GM19351 (cell line): Measurements from ENCODE around the gene ATF4.
"Not testable (repeated sequence)": the region's sequence is repeated elsewhere in the genome, so short reads cannot be mapped to it uniquely, and the experiment has no call there.

Source experiments
- ATAC-seq: cut with Tn5 transposase; IDR thresholded peaks from one replicate; pipeline ENCODE4 v1.9.1; 2021; ENCODE audit warnings: mild to moderate bottlenecking, moderate library complexity; ENCODE audit not compliant: unreplicated experiment

The ATF4 gene

GRCh38 chr22:39510529-39511149 is 9.7 kb upstream of the ATF4 start:
- no peak for ATAC-seq

GRCh38 chr22:39511226-39511625 is 9.1 kb upstream of the ATF4 start:
- no peak for ATAC-seq

GRCh38 chr22:39512026-39512425 is 8.3 kb upstream of the ATF4 start:
- ATAC-seq = no peak

- no peak for ATAC-seq
Measured at GRCh38 chr22:39513791-39514190, 6.6 kb upstream of the ATF4 start.

- no peak for ATAC-seq
Measured at GRCh38 chr22:39514373-39514973, 5.9 kb upstream of the ATF4 start.

DNA sequence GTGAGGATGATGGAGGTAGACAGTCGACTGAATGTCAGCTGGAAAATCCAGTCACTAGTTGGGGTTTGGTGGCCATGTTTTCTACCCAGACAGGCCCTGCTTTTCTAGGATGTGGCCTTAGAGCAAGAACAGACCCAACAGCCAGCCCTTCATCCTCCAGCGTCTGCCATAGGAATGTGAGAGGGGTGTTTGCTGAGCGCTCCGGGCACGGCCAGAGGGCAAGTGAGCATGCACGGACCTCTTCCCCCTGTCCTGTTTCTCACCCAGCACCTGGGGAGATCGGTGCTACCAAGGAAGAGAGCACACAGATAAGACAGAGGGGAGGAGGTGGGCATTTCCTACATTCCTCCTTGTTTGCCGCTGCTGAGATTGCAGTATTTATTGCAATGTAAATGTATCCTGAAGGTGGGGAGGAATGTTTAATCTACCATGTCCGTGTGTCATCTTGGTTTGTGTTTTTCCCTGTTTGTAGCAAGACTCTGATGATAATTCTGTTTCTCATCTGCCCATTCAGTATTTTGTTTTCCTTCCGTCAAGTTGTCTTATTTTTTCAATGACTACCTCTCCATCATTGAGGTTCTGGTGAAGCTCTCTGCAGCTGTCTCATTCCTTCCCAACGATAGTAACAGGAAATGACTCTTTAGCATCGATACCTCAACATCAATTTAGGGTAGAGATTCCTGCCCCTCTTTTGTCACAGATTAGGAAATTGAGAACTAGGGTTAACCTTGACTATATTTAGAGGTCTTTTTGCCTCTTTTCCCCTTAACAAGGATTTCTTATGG is 4.9 kb upstream of the ATF4 start:
- no peak for ATAC-seq

DNA sequence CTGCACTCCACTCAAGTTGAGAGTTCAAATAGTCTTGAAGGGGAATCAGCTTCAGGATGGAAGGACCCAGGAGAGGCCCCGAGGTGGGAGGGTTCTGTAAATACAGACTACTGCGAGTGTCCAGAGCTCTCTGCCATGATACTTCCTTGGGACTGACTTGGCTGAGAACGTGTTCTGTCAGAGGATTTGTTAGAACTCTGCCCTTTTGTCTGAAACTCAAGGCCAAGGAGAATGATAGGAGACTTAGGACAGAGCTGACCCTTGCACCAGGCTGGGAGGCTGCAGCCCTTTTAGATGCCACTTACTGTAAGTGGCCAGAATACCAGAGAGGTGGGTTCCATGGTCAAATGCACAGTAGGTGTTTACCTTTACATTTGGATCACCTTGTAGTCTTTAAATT is 2.9 kb upstream of the ATF4 start:
- no peak for ATAC-seq

DNA sequence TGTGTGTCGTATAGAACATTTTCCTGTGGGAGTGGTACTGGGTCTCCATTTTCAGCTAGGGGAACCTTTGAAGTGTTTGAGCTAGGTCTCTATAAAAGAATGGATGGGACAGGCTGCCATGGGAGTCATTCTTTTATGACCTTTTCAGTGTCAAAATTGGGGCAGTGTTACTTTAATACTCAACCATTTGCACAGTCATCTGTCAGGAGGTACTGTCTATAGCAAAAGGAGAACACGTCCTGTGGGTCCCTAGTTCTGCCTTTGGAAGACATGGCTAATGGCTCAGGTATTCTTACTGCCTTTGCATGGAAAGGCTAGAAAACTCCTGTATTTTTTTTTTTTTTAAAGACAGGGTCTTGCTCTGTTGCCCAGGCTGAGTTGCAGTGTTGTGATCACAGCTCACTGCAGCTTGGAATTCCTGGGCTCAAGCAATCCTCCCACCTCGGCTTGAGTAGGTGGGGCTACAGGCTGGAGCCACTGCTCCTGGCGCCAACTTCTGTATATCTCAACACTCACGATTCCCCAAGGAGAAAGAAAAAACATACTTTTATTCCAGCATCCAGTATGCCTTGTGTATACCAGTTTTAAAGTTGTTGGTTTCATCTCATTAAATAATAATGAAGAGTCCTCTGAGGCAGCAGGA is 2.1 kb upstream of the ATF4 start:
- ATAC-seq = no peak

DNA sequence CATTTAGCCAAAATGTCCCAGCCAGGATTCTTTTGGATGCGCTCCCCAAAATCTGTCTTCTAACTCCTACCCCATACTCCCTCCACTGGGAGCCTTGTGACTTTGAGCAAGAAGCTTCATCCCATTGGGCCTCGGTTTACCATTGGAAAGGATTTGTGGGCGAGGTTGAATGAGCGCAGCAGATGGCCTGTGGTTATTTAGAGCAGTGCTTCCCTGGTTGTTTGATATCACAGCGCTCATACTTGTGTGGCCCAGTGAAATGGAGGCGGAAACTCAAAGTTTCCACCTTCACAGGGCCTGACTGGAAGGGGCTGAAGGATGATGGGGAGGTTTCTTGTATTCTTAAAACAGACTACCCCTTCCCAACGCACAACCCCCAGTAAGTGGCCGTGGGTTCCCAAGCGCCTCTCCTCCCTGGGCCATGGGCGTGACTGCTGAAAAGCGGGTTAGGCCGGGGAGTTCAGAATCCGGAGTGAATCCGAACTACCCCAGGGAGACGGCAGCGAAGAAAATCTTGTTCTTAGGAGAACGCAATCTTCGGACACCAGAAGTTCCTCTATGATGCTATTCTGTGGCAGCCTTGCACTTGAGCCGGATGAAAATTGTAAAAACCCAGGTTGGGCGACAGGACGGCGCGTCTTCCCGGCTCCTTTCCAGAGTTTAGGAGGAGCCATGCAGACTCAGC is 1.2 kb upstream of the ATF4 start:
- ATAC-seq = no peak

- peak; percentile 80 for ATAC-seq
Measured at GRCh38 chr22:39519681-39520225, 609 bp upstream of the ATF4 start.

DNA sequence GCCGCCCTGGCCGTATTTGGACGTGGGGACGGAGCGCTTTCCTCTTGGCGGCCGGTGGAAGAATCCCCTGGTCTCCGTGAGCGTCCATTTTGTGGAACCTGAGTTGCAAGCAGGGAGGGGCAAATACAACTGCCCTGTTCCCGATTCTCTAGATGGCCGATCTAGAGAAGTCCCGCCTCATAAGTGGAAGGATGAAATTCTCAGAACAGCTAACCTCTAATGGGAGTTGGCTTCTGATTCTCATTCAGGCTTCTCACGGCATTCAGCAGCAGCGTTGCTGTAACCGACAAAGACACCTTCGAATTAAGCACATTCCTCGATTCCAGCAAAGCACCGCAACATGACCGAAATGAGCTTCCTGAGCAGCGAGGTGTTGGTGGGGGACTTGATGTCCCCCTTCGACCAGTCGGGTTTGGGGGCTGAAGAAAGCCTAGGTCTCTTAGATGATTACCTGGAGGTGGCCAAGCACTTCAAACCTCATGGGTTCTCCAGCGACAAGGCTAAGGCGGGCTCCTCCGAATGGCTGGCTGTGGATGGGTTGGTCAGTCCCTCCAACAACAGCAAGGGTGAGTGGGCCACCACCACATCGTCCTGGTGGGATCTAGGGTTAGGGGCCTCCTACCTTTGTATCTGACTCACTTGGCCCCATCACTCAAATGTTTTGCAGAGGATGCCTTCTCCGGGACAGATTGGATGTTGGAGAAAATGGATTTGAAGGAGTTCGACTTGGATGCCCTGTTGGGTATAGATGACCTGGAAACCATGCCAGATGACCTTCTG is 934 bp downstream of the ATF4 start:
- ATAC-seq = not testable (repeated sequence)

- not testable (repeated sequence) for ATAC-seq
Measured at GRCh38 chr22:39522091-39522490, 1.7 kb downstream of the ATF4 start.

- no peak for ATAC-seq
Measured at GRCh38 chr22:39522567-39523300, 2.4 kb downstream of the ATF4 start.

DNA sequence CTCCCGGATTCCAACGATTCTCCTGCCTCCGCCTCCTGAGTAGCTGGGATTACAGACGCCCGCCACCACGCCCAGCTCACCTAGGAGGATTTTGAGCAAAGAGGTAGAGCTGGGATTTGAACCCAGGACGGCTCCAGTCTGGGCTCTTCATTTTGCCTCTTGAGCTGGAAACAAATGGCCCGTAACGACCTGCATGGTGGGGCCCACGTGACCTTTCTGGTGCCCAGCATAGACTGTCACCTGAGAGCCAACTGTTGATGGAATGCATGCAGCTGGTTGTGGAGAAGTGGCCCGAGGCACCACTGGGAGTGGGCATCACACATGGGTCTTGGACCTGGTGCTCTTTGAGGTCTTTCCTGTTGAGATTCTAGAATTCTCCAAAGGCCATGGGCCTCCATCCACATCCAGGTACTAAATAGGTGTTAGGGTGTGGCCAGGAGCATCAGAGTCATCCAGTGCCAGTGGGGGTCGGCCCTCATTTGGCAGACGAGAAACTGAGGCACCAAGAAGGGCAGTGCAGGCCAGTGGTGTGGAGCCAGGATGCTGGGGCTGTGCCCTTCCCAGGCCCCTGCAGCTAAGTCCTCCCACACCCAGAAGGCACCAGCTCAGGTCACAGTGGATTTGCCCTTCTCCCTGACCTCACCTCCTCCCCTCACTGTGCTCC is 3.9 kb downstream of the ATF4 start:
- no peak for ATAC-seq

- ATAC-seq = no peak
Measured at GRCh38 chr22:39524753-39525657, 4.6 kb downstream of the ATF4 start.

DNA sequence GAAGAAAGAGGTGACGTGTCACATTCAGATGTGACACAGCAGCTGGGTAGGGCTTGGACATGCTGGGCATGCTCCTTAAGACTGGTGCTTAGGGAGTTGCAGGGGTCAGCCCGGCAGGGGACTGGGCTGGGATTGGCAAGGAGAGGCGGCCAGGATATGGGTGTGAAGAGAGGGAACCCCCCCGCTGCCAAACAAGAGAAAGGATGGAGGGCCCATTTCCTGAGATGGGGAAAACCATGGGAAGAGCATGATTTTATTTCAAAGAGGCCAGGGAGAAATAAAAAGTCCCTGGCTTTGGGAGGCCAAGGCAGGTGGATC is 5.3 kb downstream of the ATF4 start:
- no peak for ATAC-seq

DNA sequence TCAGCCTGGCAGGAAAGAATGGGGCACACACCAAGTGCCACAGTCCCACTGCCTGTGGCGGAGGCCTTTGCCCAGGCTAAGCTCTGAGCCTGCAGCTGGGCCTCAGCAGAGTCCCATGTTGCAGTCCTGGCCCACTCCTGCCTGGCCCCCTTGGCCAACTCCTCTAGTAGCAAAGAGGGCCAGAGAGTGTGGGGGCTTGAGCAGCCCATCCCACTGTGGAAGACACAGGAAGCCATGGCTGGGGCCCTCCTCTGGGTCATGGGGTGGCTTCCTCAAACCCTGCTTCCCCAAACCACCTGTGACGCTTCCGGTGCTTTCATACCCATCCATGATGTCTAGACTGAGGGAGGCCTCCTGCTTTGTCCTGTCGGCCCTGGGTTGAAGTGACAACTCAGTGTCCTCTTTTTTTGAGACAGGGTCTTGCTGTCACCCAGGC is 6.4 kb downstream of the ATF4 start:
- no peak for ATAC-seq

DNA sequence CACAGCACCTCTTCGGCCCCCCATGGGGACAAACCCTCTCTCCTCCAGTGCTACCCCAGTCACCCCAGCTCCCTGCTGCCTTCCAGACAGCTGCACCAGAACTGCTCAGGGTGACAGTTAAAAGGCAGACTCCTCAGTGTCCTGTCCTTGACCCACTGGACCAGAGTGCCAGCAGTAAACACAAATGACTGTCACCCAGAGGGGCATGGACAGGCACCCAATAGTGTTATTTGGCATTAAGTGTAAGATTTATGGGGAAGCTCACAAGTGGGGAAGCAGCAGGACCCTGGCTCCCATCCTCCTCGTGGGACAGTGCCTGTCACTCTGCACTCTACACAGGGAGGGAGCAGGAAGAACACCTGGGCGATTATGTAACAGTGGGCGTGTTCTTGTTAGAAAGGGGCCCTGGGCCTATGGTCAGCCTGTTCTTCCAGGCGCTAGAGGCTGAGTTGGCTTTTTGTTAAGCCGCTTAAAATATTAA is 7.2 kb downstream of the ATF4 start:
- no peak for ATAC-seq
